Astrocyte (in vitro differentiated cells and primary cell): ENCODE data around the gene LPAR3.

ENCODE experiments used
- CTCF ChIP-seq: IDR thresholded peaks from 2 replicates; pipeline ENCODE4 v1.5.1; 2011; ENCODE audit warnings: low read depth, mild to moderate bottlenecking, inconsistent platforms, low read length, moderate library complexity; ENCODE audit not compliant: insufficient read depth
- EZH2 ChIP-seq: IDR thresholded peaks from 2 replicates; pipeline ENCODE4 v1.6.1; 2012; ENCODE audit warnings: mild to moderate bottlenecking, low read length, inconsistent platforms; ENCODE audit not compliant: insufficient read depth

GRCh38 chr1:84775535-84775920, 117.5 kb downstream of the LPAR3 start:
- TF ChIP-seq CTCF (no peak), EZH2 (no peak)
